CD4-positive, alpha-beta T cell treated with Interleukin-6 at 100 ng/mL for 8 hours (primary cell): ENCODE measurements around the gene SCNN1A.
"Not testable (repeated sequence)": the region's sequence is repeated elsewhere in the genome, so short reads cannot be mapped to it uniquely, and the experiment has no call there.

Source experiments
- DNase-seq: peaks from one replicate; pipeline ENCODE4 v3.0.0-alpha.2; 2020; ENCODE audit warnings: mixed read lengths, low spot score

Gene SCNN1A

DNA sequence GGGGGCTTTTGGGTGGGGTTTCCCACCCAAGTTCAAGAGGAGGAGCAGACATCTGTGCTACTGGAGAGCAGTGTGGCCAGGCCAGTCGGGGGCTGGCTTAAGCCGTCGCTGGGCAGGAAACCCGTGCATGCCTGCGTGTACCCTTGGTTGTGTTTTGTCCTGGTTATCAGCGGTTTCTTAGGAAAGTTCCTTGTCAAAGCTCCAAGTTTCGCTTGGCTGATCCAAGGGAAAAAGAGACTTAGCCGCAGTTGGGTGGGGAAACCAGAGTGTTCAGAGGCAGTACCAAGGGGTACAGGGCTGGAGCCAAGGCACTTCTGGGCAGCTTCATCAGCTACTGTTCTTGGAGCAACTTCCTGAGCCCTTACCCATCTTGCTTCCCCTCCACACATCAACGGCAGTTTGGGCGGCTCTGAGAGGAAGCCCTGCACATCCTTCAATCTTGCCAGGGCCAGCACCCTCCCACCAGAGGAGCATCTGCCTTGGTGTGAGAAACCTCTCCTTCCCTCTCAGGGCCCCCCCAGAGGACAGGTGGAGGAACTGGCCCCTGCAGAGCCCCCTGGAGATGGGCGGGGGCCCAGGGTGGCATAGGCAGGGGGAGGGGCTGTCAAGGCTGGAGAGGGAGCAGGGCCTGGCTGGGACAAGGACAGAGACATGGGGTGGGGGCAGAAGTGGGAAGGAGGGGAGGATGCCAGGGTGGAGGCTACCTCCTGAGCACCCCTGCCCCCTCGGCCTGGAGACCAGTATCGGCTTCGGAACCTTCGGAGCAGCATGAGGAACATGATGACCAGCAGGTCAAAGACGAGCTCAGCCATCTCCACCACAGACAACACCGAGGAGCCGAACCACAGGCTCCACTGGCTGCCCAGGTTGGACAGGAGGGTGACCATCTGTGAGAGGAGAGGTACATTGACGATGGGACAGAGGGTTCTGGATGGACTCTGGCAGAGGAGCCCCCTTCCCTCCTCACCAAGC lies 27.7 kb downstream of the SCNN1A start:
- no peak for DNase-seq

DNA sequence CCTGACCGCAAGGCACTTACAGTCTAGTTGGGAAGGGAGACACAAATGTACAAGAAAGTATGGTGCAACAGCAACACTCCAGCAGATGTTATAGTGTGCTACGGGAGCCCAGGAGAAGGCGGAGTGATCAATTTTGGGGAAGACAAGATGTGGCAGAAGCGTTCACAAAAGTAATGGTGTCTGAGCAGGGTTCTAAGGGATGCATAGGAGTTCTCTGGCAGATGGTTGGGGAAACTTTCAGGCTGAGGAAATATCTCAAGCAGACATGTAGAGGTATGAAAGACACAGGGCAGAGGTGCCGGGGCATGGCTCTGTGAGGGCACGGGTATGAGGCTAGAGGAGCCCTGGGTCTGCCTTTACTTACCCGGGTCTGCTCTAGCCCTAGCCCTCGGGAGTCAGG lies 28.4 kb downstream of the SCNN1A start:
- DNase-seq: no peak

DNA sequence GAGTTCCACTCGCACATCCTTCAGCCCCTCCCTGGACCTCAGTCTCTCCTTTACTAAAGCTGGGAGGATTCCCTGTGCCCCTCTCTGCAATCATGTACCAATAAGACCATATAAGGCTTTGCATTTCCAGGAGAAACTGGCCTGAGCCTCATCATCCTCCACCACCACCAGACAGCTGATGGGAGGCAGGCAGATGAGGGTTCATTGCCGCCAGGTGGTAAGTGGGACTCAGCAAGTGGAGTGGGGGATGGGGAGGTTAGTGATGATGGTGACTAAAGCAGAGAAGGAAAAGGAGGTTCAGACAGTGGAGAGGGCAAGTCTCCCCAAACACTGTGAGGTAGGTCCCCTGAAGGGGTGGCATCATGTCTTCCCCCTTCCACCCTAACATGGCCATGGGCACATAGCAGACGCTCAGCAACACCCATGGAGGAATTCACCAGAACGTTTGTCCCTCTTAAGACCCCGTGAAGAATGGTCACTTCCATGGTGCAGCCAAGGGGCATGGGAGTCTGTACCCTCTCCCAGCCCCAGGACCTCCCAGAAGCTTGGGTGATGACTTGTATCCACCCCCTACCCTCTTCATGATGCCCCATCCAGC lies 29.0 kb downstream of the SCNN1A start:
- DNase-seq: no peak

DNA sequence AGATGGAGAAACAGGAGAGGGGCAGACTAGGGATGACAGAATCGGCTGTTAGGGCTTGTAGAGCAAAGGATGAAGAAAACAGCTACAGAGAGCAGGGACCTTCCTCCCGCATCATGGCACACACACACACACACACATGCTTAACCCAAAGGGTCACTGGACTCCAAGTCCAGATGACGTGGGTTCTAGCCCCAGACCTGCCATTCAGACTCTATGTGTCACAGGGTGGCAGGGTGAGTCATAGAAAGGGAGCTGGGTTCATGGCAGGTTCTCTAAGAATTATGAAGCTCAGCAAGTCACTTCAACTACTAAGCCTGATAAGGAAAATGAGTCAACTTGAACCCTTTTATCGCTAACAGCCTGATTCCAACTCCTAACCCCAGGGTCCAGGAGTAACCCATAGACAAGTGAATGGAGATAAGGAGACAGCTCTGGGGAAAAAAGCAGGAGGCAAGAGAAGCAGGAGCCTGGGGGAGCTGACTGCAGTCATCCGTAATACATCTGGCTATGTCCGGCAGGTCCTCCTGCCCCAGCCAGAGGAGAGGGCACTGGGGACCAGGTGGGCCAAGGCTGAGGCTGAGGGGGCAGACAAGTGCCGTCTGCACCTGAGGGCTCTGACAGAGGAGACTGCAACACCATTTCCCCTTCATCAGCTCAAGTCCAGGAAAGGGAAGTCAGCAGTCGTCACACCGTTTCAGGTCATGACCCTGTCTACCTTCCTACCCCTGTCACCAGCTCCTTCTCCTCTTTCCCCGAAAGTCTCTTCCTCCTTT lies 29.9 kb downstream of the SCNN1A start:
- no peak for DNase-seq

DNA sequence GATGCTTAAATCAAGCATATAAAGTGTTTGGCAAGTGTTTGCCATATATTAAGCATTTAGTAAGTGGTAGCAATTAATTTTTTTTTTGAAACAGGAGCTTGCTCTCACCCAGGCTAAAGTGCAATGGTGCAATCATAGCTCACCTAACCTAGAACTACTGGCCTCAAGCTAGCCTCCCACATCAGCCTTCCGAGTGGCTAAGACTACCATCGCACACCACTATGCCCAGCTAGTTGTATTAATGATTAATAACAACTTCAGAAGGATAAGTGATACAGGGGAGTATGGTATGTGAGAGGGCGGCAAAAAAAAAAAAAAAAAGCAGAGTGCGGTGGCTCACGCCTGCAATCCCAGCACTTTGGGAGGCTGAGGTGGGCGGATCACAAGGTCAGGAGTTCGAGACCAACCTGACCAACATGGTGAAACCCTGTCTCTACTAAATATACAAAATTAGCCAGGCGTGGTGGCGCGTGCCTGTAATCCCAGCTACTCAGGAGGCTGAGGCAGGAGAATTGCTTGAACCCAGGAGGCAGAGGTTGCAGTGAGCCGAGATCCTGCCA lies 31.2 kb downstream of the SCNN1A start:
- not testable (repeated sequence) for DNase-seq

DNA sequence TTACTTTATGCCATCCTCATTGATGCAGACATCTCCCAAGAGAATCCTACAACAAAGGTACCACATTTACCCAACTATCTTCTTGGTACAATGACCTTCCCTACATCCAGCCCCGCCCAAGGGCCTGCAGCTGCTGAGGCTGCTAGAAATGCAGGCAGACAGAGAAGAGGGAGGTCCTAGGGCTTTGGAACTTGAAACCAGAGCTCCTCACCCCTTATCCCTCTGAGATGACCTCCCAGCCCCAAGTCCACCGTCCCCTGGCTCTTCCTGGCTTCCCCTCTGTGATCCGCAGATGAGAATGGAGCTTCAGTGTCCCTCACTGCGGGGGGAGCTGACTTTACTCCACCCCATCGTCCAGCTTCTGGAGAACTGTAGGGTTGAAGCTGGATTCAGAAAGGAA lies 31.8 kb downstream of the SCNN1A start:
- DNase-seq: no peak

DNA sequence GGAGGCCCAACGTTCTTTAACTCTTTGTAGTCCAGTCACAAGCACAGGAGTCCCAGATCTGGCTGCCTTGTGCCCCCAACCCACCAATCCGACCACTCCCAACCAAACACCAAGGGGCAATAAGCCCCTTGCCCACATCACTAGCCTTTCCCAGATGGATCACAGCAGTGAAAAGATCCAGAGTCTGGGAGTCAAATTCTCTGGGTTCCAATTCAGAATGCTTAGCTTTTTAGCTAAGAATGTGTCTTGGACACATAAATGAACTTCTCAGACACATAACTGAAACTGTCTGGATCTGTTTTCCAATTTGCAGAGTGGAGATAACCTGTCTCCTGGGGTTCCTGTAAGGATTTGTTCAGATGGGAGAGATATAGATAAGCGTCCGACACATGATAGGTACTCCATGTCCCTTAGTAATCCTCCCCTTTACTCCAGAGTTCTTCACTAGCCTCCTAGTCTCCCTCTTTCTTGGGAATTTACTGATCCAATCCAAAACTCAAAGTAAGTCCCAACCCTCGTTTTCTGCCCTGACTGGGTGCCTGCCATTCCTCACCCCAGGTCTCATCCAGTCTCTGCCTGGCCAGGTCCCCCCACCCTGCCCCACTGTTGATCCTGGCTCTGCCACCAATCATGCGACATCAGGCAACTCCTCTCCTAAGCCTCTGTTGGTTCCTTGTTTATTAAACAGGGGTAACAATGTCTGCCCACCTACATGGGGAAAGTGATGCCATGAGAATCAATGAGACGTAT lies 33.0 kb downstream of the SCNN1A start:
- DNase-seq: no peak

DNA sequence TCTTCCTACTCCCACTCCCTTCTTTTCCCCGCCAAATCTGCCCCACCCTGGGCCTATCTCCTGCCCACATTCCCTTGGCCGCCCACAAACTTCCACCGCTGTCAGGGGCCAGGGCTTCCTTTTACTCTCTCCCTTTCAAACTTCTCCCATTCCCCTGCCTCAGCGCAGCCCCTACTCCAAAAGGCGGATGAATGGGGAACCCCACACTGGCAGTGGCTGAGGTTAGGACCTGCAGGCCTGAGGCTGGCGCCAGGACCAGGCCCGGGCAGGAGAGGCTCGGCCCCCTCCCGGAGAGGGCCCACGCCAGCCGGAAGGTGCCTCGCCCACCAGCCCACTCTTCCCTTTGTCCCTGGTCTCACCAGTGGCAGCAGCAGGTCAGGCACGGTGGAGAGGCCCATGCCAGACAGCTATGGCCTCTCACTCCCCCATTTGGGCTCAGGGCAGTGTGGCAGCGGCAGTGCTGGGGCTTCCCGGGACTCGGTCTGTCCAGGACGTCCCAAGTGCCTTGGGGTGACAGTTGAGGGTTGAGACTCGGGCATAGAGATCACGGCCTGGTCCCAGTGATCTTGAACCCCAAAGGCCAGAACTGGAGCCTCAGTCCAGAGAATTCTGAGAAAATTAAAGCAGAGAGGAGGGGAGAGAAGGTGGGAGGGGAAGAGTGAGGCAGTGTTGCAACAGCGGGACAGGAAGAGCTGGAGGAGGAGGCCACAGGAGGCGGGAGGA lies 33.8 kb downstream of the SCNN1A start, which contains the start of gene TNFRSF1A:
Gene TNFRSF1A (minus strand): TSS at position 660 of the 723 bp plus-strand sequence. CDS start 262 bp downstream, at position 398.
- peak; percentile 61 for DNase-seq

DNA sequence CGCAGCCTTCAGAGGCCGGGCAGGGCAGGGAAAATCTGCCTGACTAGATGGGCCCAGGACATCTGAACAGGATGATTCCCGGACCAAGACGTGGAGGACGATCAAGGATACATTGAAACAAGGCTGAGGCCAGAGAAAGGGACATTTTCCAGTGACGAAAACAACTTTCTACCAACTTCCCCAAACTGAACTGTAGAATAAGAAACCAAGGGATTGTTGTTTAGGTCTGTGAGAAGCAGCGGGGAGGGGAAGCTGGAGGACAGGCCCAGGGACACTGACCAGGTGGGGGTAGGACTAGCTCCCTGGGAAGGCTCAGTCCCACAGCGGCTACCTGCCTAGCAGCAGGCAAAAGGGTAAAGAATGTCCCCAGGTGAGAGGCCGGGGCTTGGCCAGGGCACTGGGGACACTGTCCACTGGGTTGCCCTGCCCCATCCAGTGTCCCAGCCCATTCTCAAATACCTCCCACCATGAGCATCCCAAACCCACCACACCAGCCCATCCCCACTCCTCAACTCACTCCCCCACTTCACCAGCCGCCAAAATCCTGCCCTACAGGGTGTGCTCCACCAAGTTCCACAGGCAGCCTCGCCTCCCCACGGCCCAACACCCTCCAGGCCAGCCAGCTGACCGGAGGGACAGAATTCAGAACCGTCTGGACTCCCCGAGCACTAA lies 34.5 kb downstream of the SCNN1A start:
- DNase-seq: no peak

DNA sequence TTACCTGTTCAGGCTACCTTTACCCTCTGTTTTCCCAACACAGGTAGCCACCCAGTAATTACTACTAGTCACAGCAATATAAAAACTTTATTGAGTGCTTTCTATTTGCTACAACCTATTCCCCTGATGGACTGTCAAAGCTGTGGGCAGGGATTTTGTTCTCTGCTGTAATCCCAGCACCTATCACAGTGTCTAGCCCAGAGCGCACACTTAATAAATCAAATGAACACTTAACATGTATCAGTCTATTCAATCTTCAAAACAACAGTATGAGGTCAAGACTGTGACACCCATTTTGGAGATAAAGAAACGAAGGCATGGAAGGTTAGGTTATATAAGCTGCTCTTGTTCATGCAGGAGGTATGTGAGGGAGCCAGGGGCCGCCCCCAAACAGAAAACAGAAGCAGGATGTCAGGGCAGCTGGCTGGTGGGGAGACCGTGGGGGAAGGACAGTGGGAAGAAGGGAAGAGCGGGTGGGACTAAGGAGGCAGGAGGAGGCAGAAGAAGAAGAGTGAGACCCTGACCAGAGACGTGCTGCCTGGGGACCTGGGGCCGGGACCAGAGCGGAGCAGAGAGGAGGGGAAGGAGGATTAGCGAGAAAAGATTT lies 35.2 kb downstream of the SCNN1A start:
- no peak for DNase-seq

DNA sequence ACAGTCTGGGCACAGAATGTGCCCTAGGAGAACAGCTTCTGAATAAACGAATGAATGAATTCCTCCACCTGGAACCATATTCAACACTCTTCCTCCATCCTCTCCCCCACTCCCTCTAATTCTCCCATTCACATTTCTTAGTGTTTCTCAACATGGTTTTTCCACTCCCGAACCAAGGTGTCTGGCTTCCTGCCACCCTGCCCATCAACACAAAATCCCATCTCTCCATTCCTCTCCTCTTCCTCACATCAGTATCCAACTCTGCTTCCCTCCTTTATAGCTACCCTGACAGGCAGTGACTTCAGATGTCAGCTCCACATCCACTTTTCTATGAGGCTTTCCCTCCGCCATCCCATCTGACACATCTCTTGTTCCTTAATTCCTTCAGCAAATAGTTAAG lies 36.4 kb downstream of the SCNN1A start:
- no peak for DNase-seq

DNA sequence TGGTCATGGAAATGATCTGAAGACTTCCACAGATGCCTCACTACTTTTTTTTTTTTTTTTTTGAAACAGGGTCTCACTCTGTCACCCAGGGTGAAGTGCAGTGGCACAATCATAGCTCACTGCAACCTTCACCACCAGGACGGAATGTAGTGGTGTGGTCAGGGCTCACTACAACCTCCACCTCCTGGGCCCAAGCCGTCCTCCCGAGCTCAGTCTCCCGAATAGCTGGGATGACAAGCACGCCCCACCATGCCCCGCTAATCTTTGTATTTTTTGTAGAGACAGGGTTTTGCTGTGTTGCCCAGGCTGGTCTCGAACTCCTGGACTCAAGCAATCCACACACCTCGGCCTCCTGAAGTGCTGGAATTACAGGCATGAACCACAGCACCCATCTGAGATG lies 36.8 kb downstream of the SCNN1A start:
- DNase-seq: not testable (repeated sequence)

DNA sequence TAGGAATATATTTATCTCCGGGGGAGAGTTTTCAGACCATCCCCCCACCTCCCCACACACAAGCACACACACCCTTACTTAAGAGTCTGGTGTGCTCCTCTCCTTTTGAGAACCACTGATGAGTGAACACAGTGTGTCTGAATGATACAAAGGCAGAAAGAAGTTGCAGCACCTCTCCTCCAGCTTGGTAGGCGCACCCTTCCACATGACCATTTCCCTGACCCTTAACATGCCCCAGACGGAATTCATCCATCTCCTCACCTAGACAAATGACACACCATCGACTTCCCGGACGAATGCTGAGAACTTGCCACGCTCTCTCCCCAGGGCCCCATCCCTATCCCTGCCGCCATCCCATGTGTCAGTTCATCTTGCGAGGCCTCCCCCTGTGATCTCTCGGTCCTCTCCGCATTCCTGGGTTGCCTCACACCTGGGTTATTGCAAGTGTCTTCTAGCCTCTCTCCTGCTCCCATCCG lies 37.4 kb downstream of the SCNN1A start:
- DNase-seq: no peak

DNA sequence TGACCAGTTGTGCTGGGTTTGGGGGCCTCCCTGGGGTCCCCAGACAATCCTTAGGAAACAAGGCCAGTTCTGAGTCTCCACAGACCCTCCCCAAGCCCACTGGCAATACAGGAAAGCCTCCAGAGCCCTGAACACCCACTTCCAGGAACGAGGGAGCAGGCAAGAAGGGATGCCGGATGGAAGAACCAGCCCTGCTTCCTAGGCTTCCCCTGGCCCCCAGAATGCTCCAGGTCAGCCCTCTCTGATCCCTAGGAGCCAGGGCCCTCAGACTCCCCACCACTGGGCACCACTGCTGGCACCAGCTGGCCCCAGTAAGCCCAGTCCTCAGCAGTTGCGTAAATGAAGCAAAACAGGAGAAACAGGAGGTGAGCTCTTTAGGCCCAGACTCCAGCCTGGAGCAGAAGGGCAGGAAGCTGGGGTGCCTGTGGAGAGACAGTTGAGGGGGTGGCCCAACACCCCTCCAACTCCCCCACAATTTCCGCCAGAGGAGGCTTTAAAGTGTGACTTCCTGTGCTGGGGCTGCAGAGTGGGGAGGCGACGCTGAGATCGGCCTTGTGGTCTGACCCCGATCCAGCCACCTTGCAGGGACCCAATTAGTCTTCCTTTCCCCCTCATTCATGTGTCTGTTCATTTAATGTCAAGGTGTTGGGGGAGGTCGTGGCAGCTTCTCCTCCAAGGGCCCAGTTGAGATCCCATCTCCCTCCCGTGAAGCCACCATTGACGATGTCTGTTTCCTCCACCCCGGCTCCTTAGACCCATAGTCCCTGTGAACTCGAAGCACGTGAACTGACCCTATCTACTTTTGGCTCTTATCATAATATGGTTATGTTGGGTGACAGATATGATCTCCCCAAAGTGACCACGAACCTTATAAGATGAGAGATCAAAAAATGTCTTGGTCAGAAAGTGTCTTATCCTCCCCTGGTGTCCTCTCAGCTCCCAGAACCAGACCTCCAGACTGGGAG lies 38.2 kb downstream of the SCNN1A start:
- peak; percentile 73 for DNase-seq

DNA sequence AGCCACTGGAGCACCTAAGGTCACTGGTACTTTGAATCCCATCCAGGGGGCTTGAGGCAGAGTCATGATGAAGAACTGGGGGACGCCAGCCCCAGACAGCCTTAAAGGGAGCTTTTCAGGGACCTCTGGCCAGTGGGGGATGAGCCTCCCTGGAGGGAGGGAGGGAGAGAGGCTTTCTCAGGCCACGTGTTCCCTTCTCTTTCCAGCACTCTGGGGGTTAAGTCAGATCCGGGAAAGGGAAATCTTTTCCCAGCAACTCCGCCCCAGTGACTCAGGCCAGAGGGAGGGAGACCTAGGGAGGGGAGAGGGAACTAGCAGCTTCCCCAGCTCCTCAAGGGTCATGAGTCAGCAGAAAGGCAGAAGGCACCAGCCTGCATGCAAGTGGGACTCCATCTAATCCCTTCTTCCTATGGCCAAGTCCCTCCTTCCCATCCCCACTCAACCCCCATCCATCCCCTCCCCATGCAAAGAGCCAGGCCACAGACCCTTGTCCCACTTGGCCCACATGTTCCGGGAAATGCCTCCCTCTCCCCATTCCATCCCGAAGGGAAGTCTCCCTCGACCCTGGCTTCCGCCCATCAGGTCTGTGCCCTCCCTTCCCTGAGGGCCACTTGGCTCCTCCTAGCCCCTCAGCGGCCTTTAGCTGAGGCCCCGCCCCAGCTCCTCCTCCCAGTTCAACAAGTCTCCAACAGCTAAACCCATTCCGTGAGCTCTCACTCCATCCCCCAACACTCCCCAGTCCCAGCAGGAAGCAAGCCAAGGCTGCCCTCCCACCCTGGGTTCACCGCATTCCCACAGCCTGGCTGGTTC lies 39.1 kb downstream of the SCNN1A start:
- peak; percentile 40 for DNase-seq

DNA sequence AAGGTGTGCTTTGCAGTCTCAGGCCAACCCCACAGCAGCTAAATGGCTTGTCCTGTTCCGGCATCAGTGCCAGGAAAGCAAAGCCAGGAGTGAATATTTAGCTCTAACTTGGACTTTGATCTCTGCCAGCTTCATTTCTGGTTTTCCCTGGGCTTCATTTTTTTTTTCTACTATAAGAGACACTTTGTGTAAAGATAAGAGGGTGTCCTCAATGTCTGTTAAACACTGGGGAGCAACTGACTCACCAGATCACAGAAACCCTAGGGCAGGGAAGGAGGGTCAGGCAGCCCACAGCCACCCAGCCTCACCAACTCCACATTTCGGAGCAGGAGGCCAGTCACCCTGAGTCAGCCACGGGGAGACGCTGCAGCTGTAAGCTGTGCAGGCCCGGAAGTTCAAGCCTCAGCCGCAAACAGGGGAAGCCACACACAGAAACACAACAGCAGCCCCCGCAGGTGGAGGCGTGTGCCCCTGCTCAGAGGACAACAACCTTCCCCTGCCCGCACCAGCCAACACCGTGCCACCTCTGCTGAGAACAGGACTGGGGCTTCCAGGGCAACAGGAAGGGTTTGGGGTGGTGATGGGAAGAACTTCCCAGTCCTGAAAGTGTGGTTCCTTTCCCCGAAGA lies 39.8 kb downstream of the SCNN1A start:
- peak; percentile 88 for DNase-seq

DNA sequence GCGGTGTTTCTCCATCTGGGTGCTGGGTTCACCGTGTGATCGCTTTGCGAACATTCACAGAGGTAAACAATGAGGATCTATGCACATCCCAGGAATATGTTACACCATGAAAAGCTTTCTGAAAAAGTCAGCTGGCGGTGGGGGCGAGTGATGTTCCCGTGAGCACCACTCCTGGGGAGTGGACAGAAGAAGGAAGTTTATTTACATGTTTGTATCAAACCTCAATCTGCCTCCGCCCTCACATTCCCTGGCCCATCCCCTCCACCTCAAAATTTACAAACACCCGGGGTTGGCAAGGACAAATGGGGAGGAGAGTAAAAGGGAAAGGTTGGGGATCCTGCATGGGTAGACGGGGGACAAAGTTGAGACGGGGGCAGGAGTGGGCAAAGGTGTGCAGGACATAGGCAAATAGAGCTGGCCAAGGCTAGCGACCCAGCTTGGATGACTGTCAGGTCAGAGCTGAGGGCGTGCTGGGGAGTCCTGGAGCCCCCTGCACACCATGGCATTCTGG lies 40.4 kb downstream of the SCNN1A start:
- DNase-seq: no peak
